Adrenal gland (tissue), 5 donors: ENCODE measurements around the gene TTC4.

Source experiments
- POLR2A ChIP-seq, 2 donors: fragments of 450-650 bp; IDR thresholded peaks; one replicate each; pipeline ENCODE4 v1.6.1; 2017; ENCODE audit warnings: antibody characterized with exemption in 2 of 2, mild to moderate bottlenecking in 2 of 2, moderate library complexity in 1 of 2
- TF ChIP-seq, protein P1 (sequence below), 6 experiments: fragments of 450-650 bp in 4 of 6; fragments of 200-600 bp in 2 of 6; sonication (generic) in 1 of 6; IDR thresholded peaks; 1 replicate in 5 of 6; 2 replicates in 1 of 6; pipeline versions ENCODE4 v1.5.1 to v1.8.0; 2016 to 2021; ENCODE audit warnings: antibody characterized with exemption in 6 of 6, mild to moderate bottlenecking in 2 of 6, moderate library complexity in 1 of 6
- donor health status: DM: no; HTN: no; CAD: no.

DNA sequence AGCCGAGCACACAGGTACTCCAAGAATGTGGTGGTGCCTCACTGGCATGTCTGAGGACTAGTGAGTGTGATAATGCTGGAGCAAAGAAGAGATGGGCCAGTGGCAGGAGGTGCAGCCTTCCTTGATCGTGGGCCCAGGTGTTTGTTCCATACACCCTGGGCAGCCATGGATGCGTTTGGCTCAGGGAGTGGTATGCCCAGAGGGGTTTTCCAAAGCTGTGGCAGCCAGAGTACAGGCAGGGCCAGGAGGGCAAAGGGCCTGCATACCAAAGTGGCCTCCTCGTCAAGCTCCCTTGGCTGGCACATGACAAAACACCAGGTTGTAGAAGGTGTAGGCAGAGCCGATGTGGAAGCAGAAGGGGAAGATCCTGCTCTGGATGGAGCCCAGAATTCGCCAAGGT, 29.6 kb downstream of the TTC4 start:
- TF ChIP-seq, protein P1, sequence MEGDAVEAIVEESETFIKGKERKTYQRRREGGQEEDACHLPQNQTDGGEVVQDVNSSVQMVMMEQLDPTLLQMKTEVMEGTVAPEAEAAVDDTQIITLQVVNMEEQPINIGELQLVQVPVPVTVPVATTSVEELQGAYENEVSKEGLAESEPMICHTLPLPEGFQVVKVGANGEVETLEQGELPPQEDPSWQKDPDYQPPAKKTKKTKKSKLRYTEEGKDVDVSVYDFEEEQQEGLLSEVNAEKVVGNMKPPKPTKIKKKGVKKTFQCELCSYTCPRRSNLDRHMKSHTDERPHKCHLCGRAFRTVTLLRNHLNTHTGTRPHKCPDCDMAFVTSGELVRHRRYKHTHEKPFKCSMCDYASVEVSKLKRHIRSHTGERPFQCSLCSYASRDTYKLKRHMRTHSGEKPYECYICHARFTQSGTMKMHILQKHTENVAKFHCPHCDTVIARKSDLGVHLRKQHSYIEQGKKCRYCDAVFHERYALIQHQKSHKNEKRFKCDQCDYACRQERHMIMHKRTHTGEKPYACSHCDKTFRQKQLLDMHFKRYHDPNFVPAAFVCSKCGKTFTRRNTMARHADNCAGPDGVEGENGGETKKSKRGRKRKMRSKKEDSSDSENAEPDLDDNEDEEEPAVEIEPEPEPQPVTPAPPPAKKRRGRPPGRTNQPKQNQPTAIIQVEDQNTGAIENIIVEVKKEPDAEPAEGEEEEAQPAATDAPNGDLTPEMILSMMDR (IDR thresholded peaks at IDR 0.05) = no peak
- TF ChIP-seq POLR2A (IDR thresholded peaks at IDR 0.05) = no peak
